Neural crest cell (in vitro differentiated cells): ENCODE measurements around the gene HOXC11. TPM values are rescaled to one million over a fixed set of nuclear protein-coding genes. Genes with fewer than 3 reads are reported as not detected.

Experiments used
- DNase-seq: peaks from one replicate; pipeline ENCODE4 v3.0.0; 2021; ENCODE audit warnings: low read depth, mixed read lengths, low spot score
- H3K27ac Mint-ChIP-seq: one replicate; pipeline ENCODE4 v1.8.0; 2021; ENCODE audit warnings: mild to moderate bottlenecking, mixed read lengths; ENCODE audit not compliant: unreplicated experiment
- H3K27me3 Mint-ChIP-seq: 2 replicates; pipeline ENCODE4 v1.8.0; 2021; ENCODE audit warnings: low read depth, mild to moderate bottlenecking, mixed read lengths
- H3K36me3 Mint-ChIP-seq: 2 replicates; pipeline ENCODE4 v1.8.0; 2021; ENCODE audit warnings: low read depth, mild to moderate bottlenecking, mixed read lengths
- H3K4me1 Mint-ChIP-seq: 2 replicates; pipeline ENCODE4 v1.8.0; 2021; ENCODE audit warnings: mixed read lengths
- H3K4me3 Mint-ChIP-seq: one replicate; pipeline ENCODE4 v1.8.0; 2021; ENCODE audit warnings: mild to moderate bottlenecking, mixed read lengths
- H3K9me3 Mint-ChIP-seq: 2 replicates; pipeline ENCODE4 v1.8.0; 2021; ENCODE audit warnings: mixed read lengths
- CTCF ChIP-seq: fragments of 200-600 bp; sonication (generic); conservative IDR thresholded peaks from 2 replicates; pipeline ENCODE4 v1.5.0; 2021; ENCODE audit warnings: antibody characterized with exemption, mild to moderate bottlenecking
- total RNA-seq: library from RNA; stranded (reverse); gene quantifications from 2 replicates; pipeline ENCODE4 v1.2.1, GENCODE V29; 2021

HOXC11 gene
- total RNA-seq, 1 donor from 2014 or later = not detected

GRCh38 chr12:54011665-54012532, 39.0 kb downstream of the HOXC11 start:
- no peaks in the 10 kb centered on the region for H3K4me1 Mint-ChIP-seq
- no peak overlapping the region for H3K27ac Mint-ChIP-seq
- H3K9me3 Mint-ChIP-seq = no peaks in the 10 kb centered on the region
- H3K4me3 Mint-ChIP-seq = peak overlapping the region; percentile 61
- no peak for DNase-seq
- peaks cover 99% of the 10 kb centered on the region for H3K27me3 Mint-ChIP-seq
- TF ChIP-seq CTCF = no peak
- peaks cover 2% of the 10 kb centered on the region for H3K36me3 Mint-ChIP-seq

DNA sequence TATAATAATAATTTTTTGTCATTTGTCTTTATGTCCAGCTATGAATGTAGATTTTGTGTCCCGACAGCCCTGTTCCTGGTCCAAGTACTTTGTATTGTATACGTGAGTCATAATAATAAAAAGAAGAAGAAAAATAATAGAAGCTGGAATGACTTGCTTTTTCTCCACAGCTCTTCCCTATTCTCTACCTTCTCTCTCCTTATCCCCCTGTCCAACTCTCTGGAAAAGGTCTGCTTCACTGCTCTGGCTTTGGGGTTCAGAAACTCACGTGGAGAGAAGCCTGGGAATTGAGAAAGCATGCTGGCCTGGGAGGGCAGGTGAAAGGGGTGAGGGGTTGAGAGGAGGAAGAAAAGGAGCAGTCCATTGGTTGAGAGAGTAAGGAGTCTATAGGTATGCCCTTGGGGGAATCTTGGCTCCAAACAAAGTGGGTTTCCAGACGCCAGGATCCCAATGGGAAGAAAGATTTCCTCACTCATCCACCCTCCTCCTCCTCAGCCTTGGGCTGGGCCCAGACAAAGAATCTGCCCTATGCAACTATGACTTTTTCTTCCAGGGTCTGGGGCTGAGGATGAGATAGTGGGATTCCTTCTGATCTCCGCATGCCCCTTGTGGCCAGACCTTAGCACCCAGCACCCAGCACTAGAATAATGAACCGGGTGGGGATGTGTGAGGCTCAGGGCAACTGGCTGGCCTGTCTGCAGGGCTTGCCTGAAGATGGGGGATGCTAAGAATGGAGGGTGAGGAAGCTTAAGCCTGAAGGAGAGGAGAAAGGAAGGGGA, 39.9 kb downstream of the HOXC11 start:
- H3K27me3 Mint-ChIP-seq = peaks cover 99% of the 10 kb centered on the region
- H3K9me3 Mint-ChIP-seq = no peaks in the 10 kb centered on the region
- H3K4me3 Mint-ChIP-seq = peak overlapping the region; percentile 61
- TF ChIP-seq CTCF = no peak
- H3K27ac Mint-ChIP-seq = no peak overlapping the region
- peaks cover 2% of the 10 kb centered on the region for H3K36me3 Mint-ChIP-seq
- peaks cover 6% of the 10 kb centered on the region for H3K4me1 Mint-ChIP-seq
- no peak for DNase-seq

- Mint-ChIP-seq H3K9me3 (no peaks in the 10 kb centered on the region), H3K4me3 (peak overlapping the region; percentile 65), H3K36me3 (peaks cover 2% of the 10 kb centered on the region), H3K27me3 (peaks cover 98% of the 10 kb centered on the region), H3K27ac (no peak overlapping the region), H3K4me1 (peaks cover 6% of the 10 kb centered on the region)
- DNase-seq = no peak
- no peak for TF ChIP-seq CTCF
These were observed 41.6 kb downstream of the HOXC11 start for GRCh38 chr12:54014377-54015017.

- H3K4me1 Mint-ChIP-seq = peaks cover 10% of the 10 kb centered on the region
- peaks cover 98% of the 10 kb centered on the region for H3K27me3 Mint-ChIP-seq
- H3K9me3 Mint-ChIP-seq = no peaks in the 10 kb centered on the region
- TF ChIP-seq CTCF = no peak
- no peak for DNase-seq
- H3K4me3 Mint-ChIP-seq = peak overlapping the region; percentile 69
- H3K36me3 Mint-ChIP-seq = peaks cover 2% of the 10 kb centered on the region
- no peak overlapping the region for H3K27ac Mint-ChIP-seq
These were observed 42.3 kb downstream of the HOXC11 start for GRCh38 chr12:54015018-54015931.
